NCI-H128 (cell line): ENCODE measurements around the gene WDR1.

ENCODE experiments used
- DNase-seq: peaks from one replicate; lab custom pipeline; 2025; ENCODE audit not compliant: unreplicated experiment; lab: John Stamatoyannopoulos, UW

The WDR1 gene

DNA sequence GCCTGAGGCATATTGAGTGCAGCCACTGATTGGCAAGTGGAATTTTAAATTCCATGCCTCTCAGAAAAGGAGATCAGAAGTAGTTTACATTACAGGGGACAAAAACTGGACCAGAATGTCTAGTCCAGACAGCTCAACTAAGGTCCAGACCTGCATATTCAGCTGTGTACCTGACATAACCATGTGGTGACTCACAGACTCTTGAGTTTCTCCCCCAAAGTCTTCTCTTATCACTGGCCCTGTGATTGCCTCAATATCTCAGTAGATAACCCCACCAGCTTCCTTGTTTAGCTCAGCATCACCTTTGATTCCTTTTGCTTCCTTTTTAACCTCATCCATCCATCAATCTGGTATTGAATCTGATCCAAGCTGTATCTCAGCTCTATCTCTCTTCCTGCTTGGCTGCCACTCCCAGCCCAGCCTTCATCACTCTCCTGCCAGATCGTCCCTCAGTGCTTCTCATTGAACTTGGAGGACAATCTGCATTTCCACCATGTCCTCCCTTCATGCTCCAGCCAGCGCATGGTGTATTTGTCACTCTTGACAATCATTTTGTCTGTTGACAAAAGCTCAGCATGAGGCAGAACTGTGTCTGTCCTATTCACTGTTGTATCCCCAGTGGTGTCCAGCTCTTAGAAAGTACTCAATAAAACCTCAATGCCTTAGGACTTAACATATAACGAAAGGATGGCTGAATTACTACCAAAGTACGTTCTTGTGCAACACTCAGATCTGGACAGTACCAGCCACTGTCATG lies 67.5 kb downstream of the WDR1 start:
- DNase-seq = no peak

DNA sequence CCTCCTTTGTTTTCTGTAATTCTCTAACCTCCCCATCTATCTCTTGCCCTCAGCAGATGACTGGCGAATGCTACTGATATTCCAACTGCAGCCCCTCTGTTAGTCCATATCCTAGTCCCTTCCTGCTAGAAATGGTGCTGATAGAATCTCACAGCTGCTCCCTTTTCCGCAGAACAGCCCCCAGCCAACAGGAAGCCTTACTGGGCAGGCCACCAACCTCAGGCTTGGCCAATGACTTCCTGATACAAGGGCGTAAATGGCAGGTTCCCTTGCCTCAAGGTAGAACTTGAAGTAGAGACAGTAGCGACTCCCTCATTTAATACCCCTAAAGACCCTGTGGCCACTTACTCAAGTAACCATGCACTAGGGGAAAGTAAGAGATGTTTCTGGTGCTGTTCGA lies 68.6 kb downstream of the WDR1 start:
- no peak for DNase-seq

DNA sequence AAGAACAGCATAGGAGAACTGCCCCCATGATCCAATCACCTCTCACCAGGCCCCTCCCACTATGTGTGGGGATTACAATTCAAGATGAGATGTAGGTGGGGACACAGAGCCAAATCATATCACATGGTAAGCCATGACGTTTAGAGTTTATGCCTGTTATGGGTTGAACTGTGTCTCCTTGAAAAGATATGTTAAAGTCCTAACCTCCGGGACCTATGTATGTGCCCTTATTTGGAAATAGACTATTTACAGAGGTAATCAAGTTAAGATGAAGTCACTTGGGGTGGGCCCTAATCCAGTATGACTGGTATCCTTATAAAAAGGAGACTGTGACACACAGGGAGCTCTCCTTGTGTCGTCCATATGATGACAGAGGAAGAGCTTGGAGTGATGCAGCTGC lies 70.1 kb downstream of the WDR1 start:
- no peak for DNase-seq

DNA sequence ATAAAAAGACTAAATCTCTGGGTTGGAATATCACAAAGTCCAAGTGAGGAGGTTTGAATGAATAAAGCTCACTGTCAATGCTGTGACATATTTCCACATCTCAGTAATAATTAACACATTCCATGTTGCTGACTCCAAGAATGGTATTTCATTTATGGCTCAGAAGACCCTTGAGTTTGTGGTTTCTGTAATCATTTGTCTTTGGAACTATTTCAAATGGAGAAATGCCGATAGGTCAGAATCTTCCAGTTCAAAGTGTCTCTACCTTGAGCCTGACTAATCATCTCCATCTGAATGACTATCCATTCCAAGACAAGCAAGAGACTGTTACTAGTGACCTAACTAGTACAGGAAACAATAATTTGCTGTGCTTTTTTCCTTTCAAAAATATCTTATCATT lies 71.1 kb downstream of the WDR1 start:
- DNase-seq = no peak

- DNase-seq = no peak
Measured at GRCh38 chr4:10041036-10041435, 75.6 kb downstream of the WDR1 start.

DNA sequence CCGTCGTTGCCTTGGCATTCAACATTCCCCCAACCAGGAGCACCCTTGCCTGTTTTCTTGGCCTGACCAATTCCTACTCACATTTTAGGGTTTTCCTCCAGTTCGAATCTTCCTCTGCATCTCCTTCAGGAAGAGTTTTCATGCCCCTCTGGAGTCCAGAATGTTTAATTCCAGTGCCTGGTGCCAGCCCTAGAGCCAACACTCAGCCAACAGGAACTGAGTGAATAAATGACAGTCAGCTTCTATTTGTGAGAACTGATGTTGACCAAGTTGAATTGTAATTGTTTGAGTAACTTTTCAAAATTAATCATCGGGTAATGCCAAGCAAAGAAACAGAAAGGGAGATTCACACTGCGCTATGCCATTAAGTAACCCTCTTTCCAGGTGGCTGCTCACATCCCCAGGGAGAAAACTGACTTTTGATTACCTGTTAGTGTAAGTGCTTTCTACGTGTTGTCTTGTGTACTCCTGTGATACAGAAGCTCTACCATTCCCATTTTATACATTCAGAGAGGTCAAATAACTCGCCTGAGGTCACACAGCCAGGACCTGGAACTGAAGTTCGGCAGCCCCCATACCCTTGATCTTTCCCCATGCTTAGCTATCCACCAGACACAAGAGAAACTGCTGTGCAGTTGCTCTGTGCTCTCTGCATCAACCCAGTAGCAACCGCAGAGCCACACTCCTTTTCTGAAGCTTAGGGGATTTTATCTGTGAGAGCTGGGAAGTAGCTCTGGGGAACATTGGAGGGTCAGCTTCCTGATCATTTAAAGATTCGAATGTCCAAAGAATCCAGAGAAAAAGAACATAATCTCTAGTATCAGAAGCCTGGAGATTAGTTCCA lies 76.3 kb downstream of the WDR1 start:
- no peak for DNase-seq

GRCh38 chr4:10036807-10037342 lies 79.7 kb downstream of the WDR1 start:
- no peak for DNase-seq

GRCh38 chr4:10035130-10035529 lies 81.5 kb downstream of the WDR1 start:
- no peak for DNase-seq

DNA sequence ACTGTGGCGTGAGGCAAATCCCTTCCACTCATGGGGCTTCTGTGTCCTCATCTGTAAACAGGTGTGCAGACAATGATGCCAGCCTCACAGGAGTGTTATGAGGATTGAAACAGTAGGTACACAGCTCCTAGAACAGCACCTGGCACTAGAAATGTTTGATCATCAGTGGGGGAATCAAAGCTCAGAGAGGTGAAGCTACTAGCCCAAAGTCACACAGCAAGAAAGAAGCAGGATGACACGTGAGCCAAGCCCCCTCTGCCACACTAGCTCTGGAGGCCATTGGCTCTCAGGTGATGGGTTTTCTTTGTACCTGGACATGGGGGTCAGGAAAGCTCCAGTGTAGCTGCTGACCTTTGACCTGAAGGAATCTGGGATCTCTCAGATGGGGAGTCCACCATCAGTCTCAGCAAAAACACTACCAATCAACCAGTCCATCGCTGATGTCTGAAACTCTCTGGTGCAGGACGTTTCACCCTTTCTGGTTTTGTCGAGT lies 81.9 kb downstream of the WDR1 start:
- no peak for DNase-seq

- no peak for DNase-seq
Measured at GRCh38 chr4:10034136-10034535, 82.5 kb downstream of the WDR1 start.

- DNase-seq = no peak
Measured at GRCh38 chr4:10033191-10033881, 83.3 kb downstream of the WDR1 start.

- no peak for DNase-seq
Measured at GRCh38 chr4:10032625-10033024, 84.0 kb downstream of the WDR1 start.

DNA sequence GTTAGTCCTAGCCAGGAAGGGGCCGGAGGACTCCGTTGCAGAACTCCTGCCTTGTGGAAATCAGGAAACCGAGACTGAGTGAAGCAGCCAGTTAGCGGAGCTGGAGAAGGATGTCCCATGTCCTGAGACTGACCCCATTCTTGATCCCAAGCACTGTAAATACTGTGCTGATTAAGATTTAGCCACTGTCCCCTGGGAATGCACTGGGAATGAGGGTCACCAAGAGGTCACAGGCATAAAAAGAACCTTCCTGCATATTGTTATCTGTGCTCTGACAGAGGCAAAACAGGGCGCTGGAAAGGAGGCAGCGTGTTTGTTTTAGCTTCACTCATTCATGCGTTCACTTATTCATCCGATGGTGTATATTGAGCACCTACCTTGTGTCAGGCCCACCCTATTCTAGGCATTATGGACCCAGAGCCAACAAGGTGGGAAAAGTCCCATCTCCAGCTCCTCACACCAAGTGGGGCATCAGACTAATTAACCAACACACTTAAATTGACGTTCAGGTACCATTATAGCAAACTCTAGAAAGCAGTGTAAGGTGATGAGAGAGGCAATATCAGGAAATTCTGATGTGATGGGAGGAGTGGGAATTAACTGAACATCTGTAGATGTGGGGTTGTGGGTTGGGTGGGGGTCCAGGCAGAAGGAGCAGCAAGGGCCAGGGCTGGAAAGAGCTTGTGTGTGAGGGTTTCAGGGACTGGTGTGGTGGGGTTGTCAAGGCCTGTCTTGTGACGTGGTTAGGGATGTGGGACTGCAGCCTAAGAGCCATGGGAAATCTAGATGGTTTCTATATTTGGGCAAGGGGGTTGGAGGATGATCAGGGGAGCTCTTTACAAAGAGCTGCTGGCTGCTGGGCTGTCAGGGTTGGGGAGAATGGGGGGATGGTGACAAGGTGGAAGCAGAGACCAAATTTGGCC lies 84.7 kb downstream of the WDR1 start:
- DNase-seq = no peak

GRCh38 chr4:10030972-10031667 lies 85.5 kb downstream of the WDR1 start:
- DNase-seq = no peak

GRCh38 chr4:10029403-10029802 lies 87.2 kb downstream of the WDR1 start:
- no peak for DNase-seq

- DNase-seq = no peak
Measured at GRCh38 chr4:10028910-10029309, 87.7 kb downstream of the WDR1 start.

DNA sequence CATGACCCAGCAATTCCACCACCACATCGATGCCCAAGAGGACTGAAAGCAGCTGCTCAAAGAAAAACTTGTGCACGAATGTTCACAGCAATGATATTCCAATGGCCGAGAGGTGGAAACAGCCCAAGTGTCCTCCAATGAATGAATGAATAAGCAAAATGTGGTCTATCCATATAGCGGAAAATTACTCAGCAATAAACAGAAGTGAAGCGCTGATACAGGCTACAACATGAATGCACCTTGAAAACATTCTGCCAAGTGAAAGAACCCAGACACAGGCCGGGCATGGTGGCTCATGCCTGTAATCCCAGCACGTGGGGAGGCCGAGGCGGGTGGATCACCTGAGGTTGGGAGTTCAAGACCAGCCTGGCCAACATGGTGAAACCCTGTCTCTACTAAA lies 90.1 kb downstream of the WDR1 start:
- no peak for DNase-seq

- no peak for DNase-seq
Measured at GRCh38 chr4:10025230-10025806, 91.3 kb downstream of the WDR1 start.
